Liver (tissue), 3 donors: Measurements from ENCODE around the gene PIANP.

ENCODE experiments used
- CTCF ChIP-seq: fragments of 150-350 bp; IDR thresholded peaks from 2 replicates; pipeline ENCODE4 v1.5.1; 2017; ENCODE audit warnings: improper control_type of control experiment, low read depth, low read length; ENCODE audit not compliant: missing input control
- EGR1 ChIP-seq, 2 donors: IDR thresholded peaks; 2 replicates each; pipeline ENCODE4 v1.6.1; 2016 to 2018; ENCODE audit warnings: antibody characterized with exemption in 2 of 2, low read depth in 2 of 2
- FOXA1 ChIP-seq: IDR thresholded peaks from 2 replicates; pipeline ENCODE4 v1.6.1; 2016; ENCODE audit warnings: antibody characterized with exemption
- MAX ChIP-seq: IDR thresholded peaks from 2 replicates; pipeline ENCODE4 v1.6.1; 2016; ENCODE audit warnings: antibody characterized with exemption
- REST ChIP-seq: IDR thresholded peaks from 2 replicates; pipeline ENCODE4 v1.6.1; 2016; ENCODE audit warnings: antibody characterized with exemption, mild to moderate bottlenecking
- RXRA ChIP-seq, 2 donors: IDR thresholded peaks; 2 replicates each; pipeline ENCODE4 v1.6.1; 2017 to 2018; ENCODE audit warnings: antibody characterized with exemption in 2 of 2, mild to moderate bottlenecking in 1 of 2
- SP1 ChIP-seq: IDR thresholded peaks from 2 replicates; pipeline ENCODE4 v1.6.1; 2018; ENCODE audit warnings: antibody characterized with exemption, mild to moderate bottlenecking
- TAF1 ChIP-seq: conservative IDR thresholded peaks from 2 replicates; pipeline ENCODE4 v1.6.1; 2016; ENCODE audit warnings: antibody characterized with exemption, mild to moderate bottlenecking
- ZBTB33 ChIP-seq: IDR thresholded peaks from 2 replicates; pipeline ENCODE4 v1.6.1; 2016; ENCODE audit warnings: antibody characterized with exemption
- donor health status: healthy.
- donor health status: healthy.

- TF ChIP-seq ZBTB33 (no peak), CTCF (no peak), MAX (no peak), SP1 (no peak), RXRA (IDR thresholded peaks at IDR 0.05) (no peak), EGR1 (IDR thresholded peaks at IDR 0.05; ENCODE audit: low read depth in 2 of 2) (no peak), FOXA1 (no peak), REST (no peak), TAF1 (no peak)
Observed at GRCh38 chr12:6685814-6686213, 14.8 kb downstream of the PIANP start.
